Measurements from ENCODE around the gene SLC22A14.

DNA sequence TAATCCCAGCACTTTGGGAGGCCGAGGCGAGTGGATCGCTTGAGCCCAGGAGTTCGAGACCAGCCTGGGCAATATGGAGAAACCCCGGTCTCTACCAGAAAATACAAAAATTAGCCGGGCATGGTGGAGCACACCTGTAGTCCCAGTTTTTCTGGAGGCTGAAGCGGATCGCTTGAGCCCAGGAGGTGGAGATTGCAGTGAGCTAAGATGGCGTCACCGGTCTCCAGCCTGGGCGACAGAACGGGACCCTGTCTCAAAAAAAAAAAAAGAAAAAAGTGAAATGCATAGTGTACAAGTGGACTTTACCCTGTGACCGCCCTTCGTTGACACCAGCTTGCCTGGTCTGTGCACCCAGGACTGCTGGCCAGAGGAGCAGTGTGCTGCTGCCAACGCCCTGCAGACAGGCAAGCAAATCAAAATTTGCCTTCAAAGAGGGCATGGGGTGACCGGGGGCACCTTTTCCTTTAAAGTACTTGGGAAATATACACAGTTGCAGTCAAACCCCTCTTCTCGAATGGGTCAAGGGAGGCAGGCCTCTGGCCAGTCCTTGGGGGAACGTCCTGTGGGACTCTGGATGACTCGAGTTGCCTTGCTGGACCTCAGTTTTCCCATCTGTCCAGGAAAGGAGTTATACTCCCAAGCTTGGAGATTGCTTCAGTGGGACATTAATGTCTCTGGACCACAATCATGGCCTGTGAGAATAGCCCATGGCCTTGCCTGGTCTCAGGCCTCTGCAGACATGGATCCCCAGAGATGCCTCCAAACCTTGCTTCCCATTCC lies 65.5 kb downstream of the SLC22A14 start:
- TF ChIP-seq, protein P1, sequence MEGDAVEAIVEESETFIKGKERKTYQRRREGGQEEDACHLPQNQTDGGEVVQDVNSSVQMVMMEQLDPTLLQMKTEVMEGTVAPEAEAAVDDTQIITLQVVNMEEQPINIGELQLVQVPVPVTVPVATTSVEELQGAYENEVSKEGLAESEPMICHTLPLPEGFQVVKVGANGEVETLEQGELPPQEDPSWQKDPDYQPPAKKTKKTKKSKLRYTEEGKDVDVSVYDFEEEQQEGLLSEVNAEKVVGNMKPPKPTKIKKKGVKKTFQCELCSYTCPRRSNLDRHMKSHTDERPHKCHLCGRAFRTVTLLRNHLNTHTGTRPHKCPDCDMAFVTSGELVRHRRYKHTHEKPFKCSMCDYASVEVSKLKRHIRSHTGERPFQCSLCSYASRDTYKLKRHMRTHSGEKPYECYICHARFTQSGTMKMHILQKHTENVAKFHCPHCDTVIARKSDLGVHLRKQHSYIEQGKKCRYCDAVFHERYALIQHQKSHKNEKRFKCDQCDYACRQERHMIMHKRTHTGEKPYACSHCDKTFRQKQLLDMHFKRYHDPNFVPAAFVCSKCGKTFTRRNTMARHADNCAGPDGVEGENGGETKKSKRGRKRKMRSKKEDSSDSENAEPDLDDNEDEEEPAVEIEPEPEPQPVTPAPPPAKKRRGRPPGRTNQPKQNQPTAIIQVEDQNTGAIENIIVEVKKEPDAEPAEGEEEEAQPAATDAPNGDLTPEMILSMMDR (IDR thresholded peaks at IDR 0.05): no peak
- TF ChIP-seq POLR2AphosphoS5 (IDR thresholded peaks at IDR 0.05): no peak
- no peak for TF ChIP-seq EP300 (IDR thresholded peaks at IDR 0.05)
